Measurements from ENCODE around the gene PLGLB1.
"Not testable (repeated sequence)": the region's sequence is repeated elsewhere in the genome, so short reads cannot be mapped to it uniquely, and the experiment has no call there.

PLGLB1 gene

GRCh38 chr2:87021744-87022143, at the start of gene PLGLB1:
Gene PLGLB1 (minus strand): TSS chr2:87021844. CDS start chr2:87021783, 61 bp downstream.
- not testable (repeated sequence) for DNase-seq

DNA sequence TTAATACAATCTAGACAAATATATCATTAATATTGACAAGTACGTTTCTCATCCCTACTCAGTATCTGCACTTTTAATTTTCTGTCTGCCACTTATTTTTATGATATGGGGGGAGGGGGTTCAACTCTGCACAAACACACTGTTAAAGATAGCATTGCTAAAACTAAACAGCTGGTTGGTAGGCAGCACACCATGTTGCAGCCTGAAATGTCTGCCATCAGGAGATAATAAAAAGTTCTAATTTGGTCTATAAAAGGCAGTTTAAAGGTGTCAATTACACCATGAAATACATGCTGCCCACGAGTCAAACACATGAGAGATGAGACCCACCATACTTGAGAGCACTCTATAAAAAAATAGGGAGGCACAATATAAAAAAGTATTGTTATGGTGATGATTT, 42.7 kb upstream of the PLGLB1 start:
- DNase-seq, result not testable (repeated sequence)

DNA sequence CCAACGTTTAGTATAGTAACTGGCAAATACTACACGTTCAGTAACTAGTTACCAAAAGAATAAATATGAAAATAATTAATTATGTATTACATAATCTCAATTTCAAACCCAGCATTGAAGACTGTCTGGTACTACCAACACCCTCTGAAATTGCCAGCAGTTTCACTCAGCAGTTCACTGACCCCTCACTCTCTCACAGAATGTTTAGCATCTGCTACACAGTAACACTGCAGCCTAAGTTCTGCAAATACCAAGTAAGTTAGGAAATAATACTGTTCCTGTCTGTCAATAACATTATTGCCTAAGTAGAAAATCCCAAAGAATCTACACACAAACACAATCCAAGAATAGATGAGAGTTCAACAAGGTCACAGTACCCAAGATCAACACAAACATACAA, 41.8 kb upstream of the PLGLB1 start:
- DNase-seq, result not testable (repeated sequence)

GRCh38 chr2:87061519-87061918, 39.9 kb upstream of the PLGLB1 start:
- DNase-seq, result not testable (repeated sequence)

DNA sequence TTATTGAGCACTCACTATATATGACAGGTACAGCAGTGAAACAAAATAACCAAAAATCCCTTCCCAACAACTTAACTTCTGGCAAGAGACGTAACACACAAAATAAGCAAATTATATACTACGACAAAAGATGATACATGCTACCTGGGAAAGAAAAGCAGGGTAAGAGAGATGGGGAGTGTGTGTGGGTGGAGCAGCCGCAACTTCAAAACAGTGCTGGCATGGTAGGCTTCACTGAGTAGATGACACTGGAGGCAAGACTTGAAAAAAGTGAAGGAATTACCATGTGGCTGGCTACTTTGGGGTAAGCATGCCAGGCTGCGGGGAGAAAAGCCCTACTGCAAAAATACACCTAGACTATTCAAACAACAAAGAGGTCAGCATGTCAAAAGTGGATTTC, 36.0 kb upstream of the PLGLB1 start:
- DNase-seq, result not testable (repeated sequence)

- DNase-seq, result not testable (repeated sequence)
Observed at GRCh38 chr2:87056843-87057242, 35.2 kb upstream of the PLGLB1 start.

- not testable (repeated sequence) for DNase-seq
Observed at GRCh38 chr2:87056435-87056834, 34.8 kb upstream of the PLGLB1 start.

- DNase-seq, result not testable (repeated sequence)
Observed at GRCh38 chr2:87054375-87054774, 32.7 kb upstream of the PLGLB1 start.

- DNase-seq, result not testable (repeated sequence)
Observed at GRCh38 chr2:87041321-87041978, 19.8 kb upstream of the PLGLB1 start.

DNA sequence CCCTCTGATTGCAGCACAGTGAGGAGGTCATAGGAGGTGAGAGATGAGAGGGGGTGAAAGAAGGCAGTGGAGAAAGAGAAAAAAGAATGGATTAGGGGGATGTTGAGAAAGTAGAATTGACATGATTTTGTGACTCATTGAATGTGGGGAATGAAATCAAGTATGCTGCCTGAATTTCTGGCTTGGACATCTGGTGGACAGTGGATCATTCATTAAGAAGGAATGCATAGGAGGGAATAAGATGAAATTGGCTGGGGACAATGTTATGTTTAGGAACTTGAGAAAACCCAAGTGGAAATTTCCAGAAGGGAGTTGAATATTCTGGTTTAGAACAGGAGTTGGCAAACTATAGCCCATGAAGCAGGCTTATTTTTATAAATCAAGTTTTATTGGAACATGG, 7.0 kb upstream of the PLGLB1 start:
- not testable (repeated sequence) for DNase-seq

GRCh38 chr2:87026816-87027215, 5.2 kb upstream of the PLGLB1 start:
- not testable (repeated sequence) for DNase-seq

DNA sequence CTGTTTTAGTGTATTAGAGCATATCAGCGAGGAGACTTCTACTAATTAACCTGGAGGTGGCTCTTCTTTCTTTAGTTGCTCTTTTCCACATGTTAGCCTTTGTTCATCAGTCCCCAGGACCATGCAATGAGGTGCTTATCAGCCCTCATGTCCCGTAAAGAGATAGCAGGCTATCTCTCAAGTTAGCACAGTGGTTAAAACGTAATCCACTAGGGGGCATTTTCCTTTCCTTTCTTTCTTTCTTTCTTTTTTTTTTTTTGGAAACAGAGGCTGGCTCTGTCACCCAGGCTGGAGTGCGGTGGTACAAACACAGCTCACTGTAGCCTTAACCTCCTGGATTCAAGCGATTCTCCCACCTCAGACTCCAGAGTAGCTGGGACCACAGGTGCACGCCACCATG, 4.3 kb upstream of the PLGLB1 start:
- not testable (repeated sequence) for DNase-seq

DNA sequence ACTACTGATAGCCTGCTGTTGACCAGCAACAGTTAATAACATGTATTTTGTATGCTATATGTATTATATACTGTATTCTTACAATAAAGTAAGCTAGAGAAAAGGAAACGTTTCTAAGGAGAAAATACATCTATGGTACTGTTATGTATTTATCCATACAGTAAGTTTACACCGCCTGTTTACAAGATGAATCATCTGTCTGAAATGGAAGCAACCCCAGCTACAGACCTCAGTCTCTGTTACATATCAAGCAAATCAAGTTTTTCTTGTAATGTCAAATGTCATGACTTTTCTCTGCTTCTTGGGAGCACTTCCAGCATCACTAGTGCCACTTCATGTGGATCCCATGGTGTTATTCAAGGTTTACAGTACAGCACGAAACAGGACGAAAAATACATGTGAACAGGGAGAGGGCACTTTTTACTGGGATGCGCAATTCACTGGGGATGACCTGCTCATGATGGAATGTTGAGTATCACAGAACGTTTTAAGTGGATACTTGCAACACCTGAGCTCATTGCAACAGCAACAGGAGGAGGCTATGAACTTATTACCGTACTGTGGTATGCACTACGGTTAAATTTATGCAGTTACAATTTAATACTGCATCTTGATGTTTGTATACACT, 2.5 kb upstream of the PLGLB1 start:
- DNase-seq, result not testable (repeated sequence)

GRCh38 chr2:87021043-87021442, 601 bp downstream of the PLGLB1 start:
- not testable (repeated sequence) for DNase-seq

- not testable (repeated sequence) for DNase-seq
Observed at GRCh38 chr2:87019053-87019452, 2.6 kb downstream of the PLGLB1 start.

DNA sequence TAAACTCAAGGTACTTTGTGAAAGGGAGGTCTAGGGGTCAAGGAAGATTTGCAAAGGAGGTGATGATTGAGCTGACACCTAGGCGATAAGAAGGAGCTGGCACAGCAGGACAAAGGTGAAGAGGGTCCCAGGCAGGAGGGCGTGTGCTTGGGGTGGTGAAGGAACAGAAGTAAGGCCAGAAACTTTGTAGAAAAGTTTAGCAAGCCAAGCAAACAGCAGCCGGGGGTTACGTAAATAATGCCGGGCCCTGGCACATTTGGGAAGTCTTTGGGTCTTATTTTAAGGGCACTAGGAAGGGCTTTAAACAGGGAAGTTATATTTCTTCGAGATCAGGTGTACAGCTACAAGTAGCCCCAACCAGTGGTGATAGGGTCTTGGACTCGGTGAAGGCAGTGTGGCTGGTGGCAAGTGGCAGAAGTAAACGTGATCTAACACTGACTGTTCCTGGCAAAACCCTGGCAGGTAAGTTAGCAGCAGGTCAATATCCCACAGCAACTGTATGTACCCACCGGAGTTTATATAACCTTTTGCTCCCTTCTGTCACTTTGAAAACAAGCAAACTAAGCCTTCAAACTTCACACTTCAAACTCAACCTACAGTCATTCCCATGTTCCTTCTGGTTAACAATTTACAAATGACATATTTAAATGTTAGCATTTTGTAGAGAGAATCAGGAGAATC, 7.0 kb downstream of the PLGLB1 start:
- DNase-seq, result not testable (repeated sequence)

DNA sequence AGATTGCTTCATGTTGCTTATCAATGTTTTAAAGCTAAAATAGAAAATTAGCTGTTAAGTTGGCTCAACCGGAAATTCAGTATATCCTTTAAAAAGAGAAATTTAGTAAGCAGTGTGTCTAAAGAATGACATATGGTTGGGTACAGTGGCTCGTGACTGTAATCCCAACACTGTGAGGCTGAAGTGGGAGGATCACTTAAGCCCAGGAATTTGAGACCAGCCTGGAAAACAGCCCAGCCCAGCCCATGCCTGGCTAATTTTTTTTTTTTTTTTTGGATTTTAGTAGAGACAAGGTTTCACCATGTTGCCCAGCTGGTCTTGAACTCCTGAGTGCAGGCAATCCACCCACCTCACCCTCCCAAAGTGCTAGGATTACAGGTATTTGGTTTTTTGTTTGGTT, 17.2 kb downstream of the PLGLB1 start:
- not testable (repeated sequence) for DNase-seq

Data from C1 segment of cervical spinal cord (tissue), 14 donors.